ENCODE measurements around the gene DPF1.

The DPF1 gene

GRCh38 chr19:38163419-38164290, 60.4 kb downstream of the DPF1 start:
- no peak for DNase-seq
- H3K4me3 Mint-ChIP-seq = no peak overlapping the region
- peaks cover 16% of the 10 kb centered on the region for H3K4me1 Mint-ChIP-seq
- peaks cover 61% of the 10 kb centered on the region for H3K36me3 Mint-ChIP-seq (ENCODE audit: low read depth)
- TF ChIP-seq CTCF (IDR thresholded peaks at IDR 0.05) = no peak
- H3K27ac Mint-ChIP-seq = peak overlapping the region; percentile 64
- peaks cover 27% of the 10 kb centered on the region for H3K9me3 Mint-ChIP-seq
- H3K27me3 Mint-ChIP-seq (ENCODE audit: low read depth, poor library complexity) = peaks cover 10% of the 10 kb centered on the region

GRCh38 chr19:38162632-38163031, 61.4 kb downstream of the DPF1 start:
- TF ChIP-seq CTCF (IDR thresholded peaks at IDR 0.05) = no peak
- Mint-ChIP-seq H3K27ac (no peak overlapping the region), H3K27me3 (ENCODE audit: low read depth, poor library complexity) (peaks cover 10% of the 10 kb centered on the region), H3K4me1 (peaks cover 12% of the 10 kb centered on the region), H3K36me3 (ENCODE audit: low read depth) (peaks cover 56% of the 10 kb centered on the region), H3K4me3 (no peak overlapping the region), H3K9me3 (peaks cover 27% of the 10 kb centered on the region)
- DNase-seq = no peak

- Mint-ChIP-seq H3K9me3 (peaks cover 27% of the 10 kb centered on the region), H3K4me1 (peaks cover 12% of the 10 kb centered on the region), H3K4me3 (no peak overlapping the region), H3K27me3 (ENCODE audit: low read depth, poor library complexity) (peaks cover 10% of the 10 kb centered on the region), H3K36me3 (ENCODE audit: low read depth) (peaks cover 56% of the 10 kb centered on the region), H3K27ac (no peak overlapping the region)
- DNase-seq = no peak
- no peak for TF ChIP-seq CTCF (IDR thresholded peaks at IDR 0.05)
These were observed 61.9 kb downstream of the DPF1 start for GRCh38 chr19:38162094-38162493.
